ENCODE measurements around the gene TMEM38B.

Gene TMEM38B

GRCh38 chr9:105694190-105694847 is at the start of gene TMEM38B:
TMEM38B (plus strand) TSS chr9:105694541; CDS start chr9:105694661, 120 bp downstream.
- Histone ChIP-seq H2AFZ (ENCODE audit: low read depth, low read length) (peak within 1 kb of the TSS; percentile 71), H4K20me1 (ENCODE audit: insufficient read depth, low read length) (peaks cover 5% of the 10 kb centered on the region; the same call in 1 of the 2 replicates), H3K4me3 (ENCODE audit: low read length) (peak within 1 kb of the TSS; percentile 87), H3K4me2 (ENCODE audit: low read length) (peak within 1 kb of the TSS; percentile 100), H3K36me3 (replicated peaks; ENCODE audit: low read depth, low read length) (no peaks in the 10 kb centered on the region), H3K9ac (ENCODE audit: low read length) (peak within 1 kb of the TSS; percentile 69), H3K27me3 (ENCODE audit: low read depth, low read length) (peaks cover 14% of the 10 kb centered on the region), H3K4me1 (ENCODE audit: low read length) (peaks cover 15% of the 10 kb centered on the region), H3K9me3 (ENCODE audit: insufficient read depth, low read length) (no peaks in the 10 kb centered on the region), H3K79me2 (ENCODE audit: low read length) (peaks cover 29% of the 10 kb centered on the region), H3K27ac (ENCODE audit: low read length) (no peak within 1 kb of the TSS)
- TF ChIP-seq CTCF (IDR thresholded peaks at IDR 0.05; ENCODE audit: low read depth, low read length) (no peak), EZH2phosphoT487 (IDR thresholded peaks at IDR 0.05; ENCODE audit: low read depth) (no peak)

- H3K4me2 ChIP-seq (ENCODE audit: low read length) = no peak overlapping the region
These were observed 47.3 kb upstream of the TMEM38B start for GRCh38 chr9:105646879-105647594.

GRCh38 chr9:105647595-105648349 is 46.6 kb upstream of the TMEM38B start:
- Histone ChIP-seq H3K79me2 (ENCODE audit: low read length) (no peaks in the 10 kb centered on the region), H2AFZ (ENCODE audit: low read depth, low read length) (no peak overlapping the region), H3K9me3 (ENCODE audit: insufficient read depth, low read length) (no peaks in the 10 kb centered on the region), H3K4me1 (ENCODE audit: low read length) (peaks cover 8% of the 10 kb centered on the region), H3K27ac (ENCODE audit: low read length) (no peak overlapping the region), H3K9ac (ENCODE audit: low read length) (no peak overlapping the region), H3K27me3 (ENCODE audit: low read depth, low read length) (no peaks in the 10 kb centered on the region), H3K4me2 (ENCODE audit: low read length) (no peak overlapping the region), H3K4me3 (ENCODE audit: low read length) (no peak overlapping the region), H3K36me3 (replicated peaks; ENCODE audit: low read depth, low read length) (no peaks in the 10 kb centered on the region), H4K20me1 (ENCODE audit: insufficient read depth, low read length) (no peaks in the 10 kb centered on the region)
- TF ChIP-seq EZH2phosphoT487 (IDR thresholded peaks at IDR 0.05; ENCODE audit: low read depth) (no peak), CTCF (IDR thresholded peaks at IDR 0.05; ENCODE audit: low read depth, low read length) (no peak)

More at GRCh38 chr9:105646879-105647594, 47.3 kb upstream of the TMEM38B start:
- Histone ChIP-seq H3K27me3 (ENCODE audit: low read depth, low read length) (no peaks in the 10 kb centered on the region), H3K4me3 (ENCODE audit: low read length) (no peak overlapping the region), H3K27ac (ENCODE audit: low read length) (no peak overlapping the region), H3K36me3 (replicated peaks; ENCODE audit: low read depth, low read length) (peaks cover 3% of the 10 kb centered on the region), H3K4me1 (ENCODE audit: low read length) (peaks cover 8% of the 10 kb centered on the region), H3K9me3 (ENCODE audit: insufficient read depth, low read length) (no peaks in the 10 kb centered on the region), H3K79me2 (ENCODE audit: low read length) (no peaks in the 10 kb centered on the region), H2AFZ (ENCODE audit: low read depth, low read length) (no peak overlapping the region), H4K20me1 (ENCODE audit: insufficient read depth, low read length) (no peaks in the 10 kb centered on the region), H3K9ac (ENCODE audit: low read length) (no peak overlapping the region)
- no peak for TF ChIP-seq CTCF (IDR thresholded peaks at IDR 0.05; ENCODE audit: low read depth, low read length)
- TF ChIP-seq EZH2phosphoT487 (IDR thresholded peaks at IDR 0.05; ENCODE audit: low read depth) = no peak

- no peak overlapping the region for H3K9ac ChIP-seq (ENCODE audit: low read length)
- no peaks in the 10 kb centered on the region for H4K20me1 ChIP-seq (ENCODE audit: insufficient read depth, low read length)
- no peak overlapping the region for H3K4me3 ChIP-seq (ENCODE audit: low read length)
- H3K79me2 ChIP-seq (ENCODE audit: low read length) = no peaks in the 10 kb centered on the region
- no peaks in the 10 kb centered on the region for H3K36me3 ChIP-seq (replicated peaks; ENCODE audit: low read depth, low read length)
- no peak overlapping the region for H3K4me2 ChIP-seq (ENCODE audit: low read length)
- peaks cover 13% of the 10 kb centered on the region for H3K4me1 ChIP-seq (ENCODE audit: low read length)
- no peaks in the 10 kb centered on the region for H3K9me3 ChIP-seq (ENCODE audit: insufficient read depth, low read length)
- no peak overlapping the region for H2AFZ ChIP-seq (ENCODE audit: low read depth, low read length)
- no peak overlapping the region for H3K27ac ChIP-seq (ENCODE audit: low read length)
- H3K27me3 ChIP-seq (ENCODE audit: low read depth, low read length) = peaks cover 11% of the 10 kb centered on the region
- TF ChIP-seq EZH2phosphoT487 (IDR thresholded peaks at IDR 0.05; ENCODE audit: low read depth) (no peak), CTCF (IDR thresholded peaks at IDR 0.05; ENCODE audit: low read depth, low read length) (no peak)
These were observed 42.5 kb upstream of the TMEM38B start for GRCh38 chr9:105651806-105652205.

Data from OCI-LY3 (cell line).